CD4-positive, alpha-beta T cell treated with Interleukin-17A for 1 hour (primary cell): ENCODE measurements around the gene LRRC63.
"Not testable (repeated sequence)": the region's sequence is repeated elsewhere in the genome, so short reads cannot be mapped to it uniquely, and the experiment has no call there.

ENCODE experiments used
- DNase-seq: peaks from one replicate; pipeline ENCODE4 v3.0.0-alpha.2; 2020

LRRC63 gene

DNA sequence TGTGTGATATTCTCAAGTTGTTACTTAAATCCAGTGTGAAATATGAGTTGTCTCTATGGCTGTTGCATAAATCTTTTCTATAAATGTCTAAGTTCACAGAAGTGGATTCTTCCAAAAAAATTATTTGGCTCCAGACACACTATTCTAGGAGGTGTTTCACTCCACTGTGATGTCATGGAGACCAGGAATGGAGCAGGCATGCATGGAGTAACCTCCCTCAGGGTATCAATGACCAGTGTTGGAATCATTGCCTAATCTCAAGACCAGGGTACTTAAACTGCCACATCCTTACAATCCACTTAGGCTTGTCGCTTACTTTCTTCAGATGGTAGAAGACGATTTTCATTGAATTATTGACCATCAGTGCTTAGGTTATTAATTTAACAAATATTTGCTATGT is 55.4 kb downstream of the LRRC63 start:
- DNase-seq = no peak

GRCh38 chr13:46270416-46270815 is 58.7 kb downstream of the LRRC63 start:
- no peak for DNase-seq

- DNase-seq = no peak
Measured at GRCh38 chr13:46274094-46274698, 62.5 kb downstream of the LRRC63 start.

- DNase-seq = no peak
Measured at GRCh38 chr13:46278474-46278873, 66.7 kb downstream of the LRRC63 start.

DNA sequence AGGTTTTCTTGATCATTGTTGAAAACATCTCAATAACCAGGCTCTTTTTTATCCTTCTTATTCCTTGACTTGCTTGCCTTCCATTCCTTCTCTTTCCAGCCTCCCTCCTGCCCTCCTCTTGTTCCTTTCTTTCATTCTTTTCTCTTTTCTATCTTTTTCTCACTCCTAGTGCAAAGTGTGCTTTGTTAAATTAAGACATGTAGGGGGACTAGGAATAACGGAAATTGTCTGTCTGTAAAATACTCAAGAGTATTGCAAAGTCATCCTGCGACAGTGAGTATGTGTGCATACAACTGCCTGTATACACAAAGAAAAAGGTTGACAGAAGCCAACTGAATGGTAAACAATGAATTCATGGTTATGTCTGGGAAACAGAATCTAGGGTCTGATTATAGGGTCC is 70.1 kb downstream of the LRRC63 start:
- DNase-seq = no peak

DNA sequence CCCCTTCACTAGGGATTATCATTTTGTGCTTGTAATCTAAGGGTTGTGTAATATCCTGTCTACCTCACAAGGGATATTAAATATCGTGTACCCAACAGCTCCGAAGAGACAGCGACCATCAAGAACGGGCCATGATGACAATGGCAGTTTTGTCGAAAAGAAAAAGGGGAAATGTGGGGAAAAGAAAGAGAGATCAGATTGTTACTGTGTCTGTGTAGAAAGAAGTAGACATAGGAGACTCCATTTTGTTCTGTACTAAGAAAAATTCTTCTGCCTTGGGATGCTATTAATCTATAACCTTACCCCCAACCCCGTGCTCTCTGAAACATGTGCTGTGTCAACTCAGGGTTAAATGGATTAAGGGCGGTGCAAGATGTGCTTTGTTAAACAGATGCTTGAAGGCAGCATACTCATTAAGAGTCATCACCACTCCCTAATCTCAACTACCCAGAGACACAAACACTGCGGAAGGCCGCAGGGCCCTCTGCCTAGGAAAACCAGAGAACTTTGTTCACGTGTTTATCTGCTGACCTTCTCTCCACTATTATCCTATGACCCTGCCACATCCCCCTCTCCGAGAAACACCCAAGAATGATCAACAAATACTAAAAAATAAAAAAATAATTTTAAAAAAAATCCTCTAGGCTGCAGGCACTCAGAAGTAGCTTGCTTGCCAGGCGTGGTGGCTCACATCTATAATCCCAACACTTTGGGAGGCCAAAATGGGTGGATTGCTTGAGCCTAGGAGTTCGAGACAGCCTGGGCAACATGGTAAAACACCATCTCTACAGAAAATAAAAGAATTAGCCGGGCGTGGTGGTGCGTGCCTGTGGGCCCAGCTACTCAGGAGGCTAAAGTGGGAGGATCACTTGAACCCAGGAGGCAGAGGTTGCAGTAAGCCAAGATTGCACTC is 72.4 kb downstream of the LRRC63 start:
- not testable (repeated sequence) for DNase-seq

- no peak for DNase-seq
Measured at GRCh38 chr13:46286972-46287371, 75.2 kb downstream of the LRRC63 start.

DNA sequence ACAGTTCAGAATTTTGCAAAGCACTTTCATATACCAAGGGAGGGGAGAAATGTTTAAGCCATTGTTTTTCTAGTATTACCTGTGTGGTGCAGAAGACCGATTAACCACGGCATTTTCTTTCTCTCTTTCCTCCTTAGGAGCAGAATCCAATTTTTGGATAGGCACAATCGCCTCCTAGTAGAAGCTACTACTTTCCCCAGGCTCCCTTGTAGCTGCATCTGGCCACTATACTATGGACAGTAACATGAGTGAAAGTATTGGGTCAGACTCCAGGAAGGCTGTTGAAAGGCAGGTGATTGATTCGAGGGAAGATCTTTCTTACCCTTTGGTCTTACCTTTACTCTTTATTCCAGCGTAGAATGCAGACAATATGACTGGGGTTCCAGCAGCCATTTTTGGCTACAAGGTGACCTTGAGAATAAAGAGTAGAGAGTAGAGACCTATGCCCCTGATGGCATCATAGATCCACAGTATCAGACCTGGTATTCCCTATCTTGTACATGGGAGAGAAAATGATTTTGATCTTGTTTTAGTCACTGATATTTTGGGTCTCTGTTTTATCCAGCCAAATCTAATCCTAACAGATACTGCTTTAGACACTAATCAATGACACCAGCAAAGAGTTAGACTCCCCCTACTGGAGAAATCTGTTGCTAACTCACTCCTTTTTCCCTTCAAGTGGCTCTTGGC is 77.0 kb downstream of the LRRC63 start:
- DNase-seq = peak; percentile 78

DNA sequence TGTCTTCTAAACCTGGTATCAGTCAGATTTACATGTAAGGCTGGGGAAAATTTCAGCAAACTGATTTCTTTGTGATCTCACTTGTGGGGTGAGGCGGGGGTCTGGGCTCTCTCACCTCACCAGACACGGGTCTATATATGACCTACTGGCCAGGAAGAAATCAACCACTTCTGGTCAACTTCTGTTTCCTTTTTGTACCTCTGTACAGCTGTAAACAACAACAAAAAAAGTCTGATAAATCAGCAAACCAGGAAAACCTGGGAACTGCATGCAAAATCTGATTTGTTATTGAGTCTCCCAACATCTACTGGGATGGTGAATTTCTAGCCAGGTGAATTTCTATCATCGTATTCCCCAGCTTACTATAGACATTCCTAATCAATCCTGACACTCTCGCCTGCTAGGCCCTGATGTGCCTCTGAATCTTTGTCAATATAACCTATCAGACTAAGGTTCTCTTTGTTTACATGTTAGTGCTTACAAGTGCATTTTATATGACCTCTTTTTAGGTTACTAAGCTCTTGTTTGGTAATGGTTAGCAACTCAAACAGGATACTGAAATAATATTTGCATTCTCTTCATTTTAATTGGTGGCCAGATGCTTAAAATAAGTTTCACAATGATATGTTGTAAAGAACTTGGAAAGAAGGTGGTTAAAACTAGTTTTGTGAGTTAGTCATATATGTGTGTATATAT is 77.7 kb downstream of the LRRC63 start:
- no peak for DNase-seq

DNA sequence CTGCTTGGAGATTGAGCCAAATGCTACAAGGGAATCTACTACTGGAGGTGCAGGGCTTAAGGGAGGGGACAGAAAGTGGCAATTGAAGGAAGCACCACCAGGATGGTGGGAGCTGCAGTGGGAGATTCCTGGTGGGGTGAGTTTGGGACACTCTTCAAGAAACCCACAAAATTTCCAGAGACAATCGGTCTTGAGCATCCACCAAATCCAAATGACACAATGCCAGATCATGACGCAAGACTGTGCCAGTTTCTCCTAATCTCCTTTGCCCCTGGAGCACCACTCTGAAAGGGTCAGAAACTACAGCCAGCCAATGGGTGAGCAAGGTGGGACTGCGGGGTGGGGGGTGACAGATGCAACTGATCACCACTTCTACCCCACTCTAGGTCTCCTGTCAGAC is 78.7 kb downstream of the LRRC63 start:
- DNase-seq = no peak

DNA sequence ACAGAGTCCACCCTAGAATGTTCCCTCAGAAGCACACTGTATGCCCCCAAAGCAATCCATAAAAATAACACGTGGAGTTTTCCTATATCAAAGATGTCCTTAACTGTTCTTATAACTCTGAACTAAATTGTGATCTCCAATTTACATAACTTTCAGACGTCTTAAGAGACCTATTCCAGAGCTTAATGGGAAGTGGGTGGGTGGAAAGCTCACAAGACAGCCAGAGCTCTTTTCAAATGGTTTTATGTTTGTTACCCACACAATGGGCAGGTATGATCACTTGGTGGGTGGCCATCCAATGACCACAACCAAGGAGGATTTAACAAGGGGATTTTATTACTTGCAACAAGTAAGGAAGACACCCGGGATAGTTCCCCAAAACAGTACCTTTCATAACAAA is 81.7 kb downstream of the LRRC63 start:
- no peak for DNase-seq

DNA sequence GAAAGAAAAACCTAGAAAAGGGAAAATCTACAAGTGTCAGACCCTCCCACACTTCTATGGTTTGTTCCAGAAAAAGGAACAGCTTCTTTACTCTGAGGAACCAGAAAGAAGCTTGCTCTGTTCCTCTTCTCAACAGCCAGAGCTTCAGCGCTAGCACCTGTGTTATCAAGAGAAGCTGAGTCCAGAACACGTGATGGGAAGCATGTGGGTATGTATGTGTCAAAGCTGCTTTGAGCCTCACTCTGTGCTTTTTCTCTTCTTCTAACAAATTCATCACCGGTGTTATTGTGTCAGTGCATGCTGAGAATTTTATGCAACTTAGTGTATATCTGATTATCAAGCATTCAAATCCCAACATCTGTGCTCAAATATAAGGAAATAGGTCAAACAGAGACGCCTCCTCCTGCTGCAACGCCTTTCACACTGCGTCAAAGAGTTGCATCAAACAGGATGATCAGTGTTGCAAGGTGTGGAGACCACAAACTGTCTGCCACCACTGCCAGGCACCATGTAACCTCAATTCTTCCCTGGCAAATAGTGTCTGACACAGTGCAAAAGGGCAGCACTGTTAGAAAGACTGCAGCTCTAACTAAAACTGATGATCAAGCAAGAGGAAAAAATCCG is 83.9 kb downstream of the LRRC63 start:
- DNase-seq = peak; percentile 78

DNA sequence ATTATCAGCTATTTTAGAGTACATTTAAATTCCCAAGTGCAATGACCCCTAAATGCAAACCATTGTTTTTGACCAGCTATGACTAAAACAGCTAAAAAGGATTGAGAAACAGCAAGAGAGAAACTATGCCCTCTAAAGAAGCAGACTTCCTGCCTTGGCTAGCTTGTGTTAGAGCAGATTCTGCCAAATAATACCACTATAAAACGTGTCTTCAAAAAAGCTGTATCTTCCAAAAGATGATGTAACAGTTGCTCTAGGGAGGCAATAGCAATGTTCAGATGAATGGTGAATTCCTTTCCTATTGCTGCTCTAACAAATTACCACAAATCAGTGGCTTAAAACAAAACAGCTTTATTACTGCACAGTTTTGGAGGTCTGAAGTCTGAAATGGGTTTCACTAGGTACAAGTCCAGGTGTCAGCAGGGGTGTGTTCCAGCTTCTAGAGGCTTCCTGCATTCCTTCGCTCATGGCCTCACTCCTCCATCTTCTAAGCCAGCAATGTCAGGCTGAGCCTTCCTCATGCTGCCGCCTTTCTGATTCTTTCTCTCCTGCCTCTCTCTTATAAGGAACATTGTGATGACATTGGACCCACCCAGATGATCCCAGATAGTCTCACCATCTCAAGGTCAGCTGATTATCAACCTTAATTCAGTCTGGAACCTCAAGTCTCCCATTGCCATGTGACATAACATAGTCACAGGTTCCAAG is 84.5 kb downstream of the LRRC63 start:
- DNase-seq = no peak

DNA sequence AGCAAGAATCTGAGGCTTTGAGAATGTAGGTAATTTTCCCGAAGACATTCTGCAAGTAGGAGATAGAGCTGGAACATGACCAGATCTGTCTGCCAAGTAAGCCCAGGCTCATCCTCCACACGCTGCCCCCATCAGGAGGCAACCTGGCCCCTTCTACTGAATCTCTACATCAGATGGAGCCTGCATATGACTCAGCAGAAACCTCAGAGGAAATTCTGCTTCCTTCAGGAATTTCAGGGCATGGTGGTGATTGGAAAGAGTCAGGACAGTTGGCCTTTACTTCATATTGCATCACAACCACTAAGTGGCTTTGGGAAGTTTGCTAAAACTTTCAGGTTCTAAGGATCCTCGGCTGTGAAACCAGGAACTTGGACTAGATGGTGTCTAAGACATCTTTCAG is 85.2 kb downstream of the LRRC63 start:
- DNase-seq = no peak

DNA sequence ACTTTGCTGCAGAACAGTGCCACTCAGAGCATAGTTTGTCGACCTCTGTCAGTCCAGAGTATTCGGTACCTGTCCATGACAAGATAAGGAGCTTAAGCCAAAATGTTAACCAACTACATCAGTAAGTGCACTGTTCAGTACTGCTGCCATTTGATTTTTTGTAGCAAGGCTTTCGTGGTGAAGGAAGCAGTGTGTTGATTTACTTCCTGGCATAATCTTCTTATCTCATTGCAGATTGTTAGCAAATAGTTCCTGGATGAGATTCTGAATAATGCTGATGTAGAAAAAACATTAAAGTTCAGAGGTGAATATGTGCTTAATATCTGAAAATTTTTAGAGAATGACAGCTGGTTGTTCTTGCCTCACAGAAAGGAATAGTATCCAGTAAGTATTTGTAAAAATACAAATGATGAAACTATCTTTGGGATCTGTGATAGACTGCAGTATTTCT is 85.7 kb downstream of the LRRC63 start:
- no peak for DNase-seq

DNA sequence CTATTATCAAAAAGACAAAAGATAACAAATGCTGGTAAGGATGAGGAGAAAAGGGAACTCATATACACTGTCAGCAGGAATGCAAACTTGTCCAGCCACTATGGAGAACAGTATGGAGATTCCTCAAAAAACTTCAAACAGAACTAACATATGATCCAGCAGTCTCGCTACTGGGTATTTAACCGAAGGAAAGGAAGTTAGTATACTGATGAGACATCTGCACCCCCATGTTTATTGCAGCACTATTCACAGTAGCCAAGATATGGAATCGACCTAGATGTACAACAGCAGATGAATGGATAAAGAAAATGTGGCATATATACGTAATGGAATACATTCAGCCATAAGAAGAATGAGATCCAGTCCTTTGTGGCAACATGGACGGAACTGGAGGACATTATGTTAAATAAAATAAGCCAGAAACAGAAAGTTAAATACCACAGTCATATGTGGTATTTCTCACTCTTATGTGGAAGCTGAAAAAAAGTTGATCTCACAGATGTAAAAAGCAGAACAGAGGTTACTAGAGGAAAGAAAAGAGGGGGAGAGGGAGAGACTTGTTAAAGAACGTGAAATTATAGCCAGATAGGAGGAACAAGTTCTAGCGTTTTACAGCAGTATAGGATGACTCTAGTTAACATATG is 92.1 kb downstream of the LRRC63 start:
- peak; percentile 15 for DNase-seq

- DNase-seq = no peak
Measured at GRCh38 chr13:46304546-46304945, 92.8 kb downstream of the LRRC63 start.

GRCh38 chr13:46307554-46307953 is 95.8 kb downstream of the LRRC63 start:
- no peak for DNase-seq

GRCh38 chr13:46310066-46310465 is 98.3 kb downstream of the LRRC63 start:
- DNase-seq = no peak

DNA sequence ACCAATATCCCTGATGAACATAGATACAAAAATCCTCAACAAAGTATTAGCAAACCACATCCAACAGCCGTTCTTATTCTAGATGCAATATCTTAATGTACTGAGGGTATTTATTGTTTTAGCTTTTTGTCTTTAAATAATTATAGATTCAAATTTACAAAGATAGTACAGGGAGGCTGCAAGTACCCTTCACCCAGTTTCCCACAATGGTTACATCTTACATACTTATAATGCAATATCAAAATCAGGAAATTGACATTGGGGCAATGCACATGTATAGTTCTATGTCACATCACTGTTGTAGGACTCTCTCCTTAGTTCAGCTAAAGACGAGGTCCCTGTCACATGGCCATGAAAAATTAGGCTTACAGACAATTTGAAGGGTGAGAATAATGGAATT is 99.5 kb downstream of the LRRC63 start:
- DNase-seq = no peak

DNA sequence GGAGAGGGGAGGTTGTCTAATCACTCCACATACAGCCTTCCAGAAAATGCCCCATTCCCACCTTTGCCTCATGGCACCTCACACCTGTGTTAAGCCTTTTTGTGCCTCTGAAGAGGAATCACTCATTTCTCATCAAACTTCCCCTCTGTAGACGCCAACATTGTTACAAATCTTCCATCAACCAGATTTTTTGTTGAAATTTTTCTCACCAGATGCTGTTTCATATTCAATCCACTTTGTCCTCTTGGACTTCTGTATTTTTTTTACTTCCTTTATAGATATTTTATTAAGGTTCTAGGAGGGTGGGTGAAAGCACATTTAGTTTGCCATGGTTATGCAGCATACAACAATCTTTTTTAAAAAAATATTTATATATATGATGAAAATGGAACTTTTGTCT is 101.3 kb downstream of the LRRC63 start:
- no peak for DNase-seq
